GM12878 (cell line): ENCODE data around the gene TECR. TPM values are rescaled to one million over a fixed set of nuclear protein-coding genes. Genes with fewer than 3 reads are reported as not detected.
A peak's percentile ranks its signal among the peaks of the same experiment; 100 is the strongest.

Experiments used
- ATAC-seq: fragments of 200-7000 bp; cut with Tn5 transposase; 3 replicates; pipeline ENCODE4 v1.9.1; 2020; ENCODE audit warnings: mild to moderate bottlenecking, moderate library complexity
- BruUV-seq: library from RNA; stranded (reverse); fragments of 400-500 nt; replicated peaks from 2 replicates; lab custom pipeline; 2021; lab: Mats Ljungman, UMichigan
- CTCF ChIA-PET: fragments of 300-600 bp; sonication (Branson Sonifier 250); formaldehyde crosslinking; extraction: SDS; loops from one replicate; lab custom pipeline; 2021; ENCODE audit warnings: inconsistent platforms; lab: Yijun Ruan, JAX
- POLR2A ChIA-PET: fragments of 350-600 bp; formaldehyde crosslinking; extraction: SDS; loops from one replicate; lab custom pipeline; 2021; ENCODE audit warnings: inconsistent platforms; lab: Charles Lee
- RAD21 ChIA-PET: fragments of 300-600 bp; sonication (Branson Sonifier 250); formaldehyde crosslinking; loops from one replicate; lab custom pipeline; 2023; ENCODE audit warnings: antibody characterized with exemption; ENCODE audit not compliant: unreplicated experiment; lab: Charles Lee
- SMC1A ChIA-PET: fragments of 300-600 bp; sonication (Branson Sonifier 250); formaldehyde crosslinking; loops from one replicate; lab custom pipeline; 2023; ENCODE audit not compliant: unreplicated experiment, uncharacterized antibody; lab: Charles Lee
- DNase-seq: peaks from one replicate; pipeline ENCODE4 v3.0.0-alpha.2; 2011; ENCODE audit warnings: low read depth, low spot score
- FAIRE-seq: peaks from 3 replicates; lab custom pipeline; 2011; peaks lifted over from hg19 to GRCh38; lab: Jason Lieb, UNC
- H2AFZ ChIP-seq: 2 replicates; pipeline ENCODE4 v1.6.0; 2011; ENCODE audit warnings: low read depth, low read length, control low read depth; ENCODE audit not compliant: control insufficient read depth
- H3K27ac ChIP-seq: 2 replicates; pipeline ENCODE4 v1.5.1; 2011; ENCODE audit warnings: control low read depth; ENCODE audit not compliant: control insufficient read depth, insufficient read depth
- H3K27me3 ChIP-seq, 2 experiments: replicated peaks in 1 of 2; 2 replicates each; pipeline versions ENCODE4 v1.6.0 to v1.6.1; 2011; ENCODE audit warnings: low read length in 1 of 2; ENCODE audit not compliant: control insufficient read depth in 2 of 2, insufficient read depth in 2 of 2
- H3K36me3 ChIP-seq, 2 experiments: 2 replicates each; pipeline ENCODE4 v1.5.1; 2011; ENCODE audit warnings: low read length in 1 of 2; ENCODE audit not compliant: control insufficient read depth in 2 of 2, insufficient read depth in 2 of 2
- H3K4me1 ChIP-seq: 2 replicates; pipeline ENCODE4 v1.6.1; 2011; ENCODE audit warnings: mild to moderate bottlenecking, low read length, moderate library complexity, mixed read lengths; ENCODE audit not compliant: control insufficient read depth, insufficient read depth
- H3K4me2 ChIP-seq: 2 replicates; pipeline ENCODE4 v1.6.0; 2011; ENCODE audit warnings: control low read depth; ENCODE audit not compliant: control insufficient read depth, insufficient read depth
- H3K4me3 ChIP-seq: fragments of 200-600 bp; sonication (generic); 2 replicates; pipeline ENCODE4 v1.5.1; 2016
- H3K79me2 ChIP-seq: 2 replicates; pipeline ENCODE4 v1.6.0; 2011; ENCODE audit warnings: low read length; ENCODE audit not compliant: control insufficient read depth, insufficient read depth
- H3K9ac ChIP-seq: 2 replicates; pipeline ENCODE4 v1.8.0; 2011; ENCODE audit warnings: low read length, control low read depth, mixed read lengths; ENCODE audit not compliant: control insufficient read depth, insufficient read depth
- H3K9me3 ChIP-seq: replicated peaks from 3 replicates; pipeline ENCODE4 v1.5.1; 2011; ENCODE audit warnings: mild to moderate bottlenecking, low read length; ENCODE audit not compliant: control insufficient read depth, insufficient read depth
- H4K20me1 ChIP-seq: 2 replicates; pipeline ENCODE4 v1.6.0; 2011; ENCODE audit not compliant: control insufficient read depth, insufficient read depth
- BACH1 ChIP-seq: fragments of 450-650 bp; IDR thresholded peaks from 2 replicates; pipeline ENCODE4 v1.6.1; 2017; ENCODE audit warnings: mild to moderate bottlenecking, borderline replicate concordance
- CTCF ChIP-seq, 3 experiments: IDR thresholded peaks in 2 of 3; conservative IDR thresholded peaks in 1 of 3; 2 replicates each; pipeline ENCODE4 v1.5.1; 2011; ENCODE audit warnings: low read depth in 3 of 3, low read length in 3 of 3, mild to moderate bottlenecking in 3 of 3, control low read depth in 2 of 3, moderate library complexity in 2 of 3, inconsistent platforms in 1 of 3, mixed read lengths in 1 of 3; ENCODE audit not compliant: control insufficient read depth in 2 of 3, insufficient read depth in 1 of 3; ENCODE audit errors: extremely low read depth in 1 of 3
- DPF2 ChIP-seq: fragments of 450-650 bp; IDR thresholded peaks from 2 replicates; pipeline ENCODE4 v1.6.1; 2017; ENCODE audit warnings: mild to moderate bottlenecking
- HDGF ChIP-seq: fragments of 450-650 bp; IDR thresholded peaks from 2 replicates; pipeline ENCODE4 v1.6.1; 2016; ENCODE audit warnings: antibody characterized with exemption
- IKZF1 ChIP-seq: fragments of 450-650 bp; conservative IDR thresholded peaks from 2 replicates; pipeline ENCODE4 v1.6.1; 2017; ENCODE audit warnings: antibody characterized with exemption, mild to moderate bottlenecking
- IRF3 ChIP-seq: fragments of 450-650 bp; IDR thresholded peaks from 2 replicates; pipeline ENCODE4 v1.6.1; 2014; ENCODE audit warnings: mild to moderate bottlenecking
- NR2F1 ChIP-seq: fragments of 450-650 bp; conservative IDR thresholded peaks from 2 replicates; pipeline ENCODE4 v1.6.1; 2017; ENCODE audit warnings: mild to moderate bottlenecking
- PAX5 ChIP-seq: IDR thresholded peaks from 2 replicates; pipeline ENCODE4 v1.6.1; 2011; ENCODE audit warnings: low read depth, low read length, borderline replicate concordance
- POLR2AphosphoS2 ChIP-seq: IDR thresholded peaks from 2 replicates; pipeline ENCODE4 v1.6.1; 2011; ENCODE audit warnings: low read depth, mild to moderate bottlenecking, low read length, improper control_type of control experiment, moderate library complexity
- RAD21 ChIP-seq: IDR thresholded peaks from 2 replicates; pipeline ENCODE4 v1.6.1; 2011; ENCODE audit warnings: mild to moderate bottlenecking, low read depth, low read length, moderate library complexity; ENCODE audit not compliant: insufficient read depth
- SMC3 ChIP-seq: IDR thresholded peaks from 2 replicates; pipeline ENCODE4 v1.6.1; 2011; ENCODE audit warnings: low read length, improper control_type of control experiment, borderline replicate concordance
- TAF1 ChIP-seq: IDR thresholded peaks from 2 replicates; pipeline ENCODE4 v1.6.1; 2011; ENCODE audit warnings: mild to moderate bottlenecking, low read depth, low read length, borderline replicate concordance
- USF1 ChIP-seq: IDR thresholded peaks from 2 replicates; pipeline ENCODE4 v1.6.1; 2011; ENCODE audit warnings: borderline replicate concordance, low read depth, mild to moderate bottlenecking, moderate library complexity, mixed read lengths, low read length; ENCODE audit not compliant: insufficient read depth; ENCODE audit errors: extremely low read length
- YY1 ChIP-seq: IDR thresholded peaks from 2 replicates; pipeline ENCODE4 v1.6.1; 2011; ENCODE audit warnings: low read depth, mild to moderate bottlenecking, low read length
- ZNF24 ChIP-seq: fragments of 450-650 bp; IDR thresholded peaks from 2 replicates; pipeline ENCODE4 v1.6.1; 2017; ENCODE audit warnings: antibody characterized with exemption, mild to moderate bottlenecking
- WGBS: methylation state at CpG from one replicate; pipeline ENCODE4 v1.1.6; 2016; ENCODE audit warnings: low lambda C conversion rate; ENCODE audit not compliant: insufficient replicate concordance, insufficient coverage; ENCODE audit errors: missing lambda C conversion rate; 5-methylcytosine and 5-hydroxymethylcytosine counted together
- in situ Hi-C: fragments of 300-500 bp; cut with MboI; formaldehyde crosslinking; loops from 9 replicates; pipeline ENCODE4 v1.14.3; 2018; ENCODE audit warnings: mixed read lengths
- intact Hi-C: fragments of 100-400 bp; cut with micrococcal nuclease; formaldehyde crosslinking; loops from one replicate; pipeline ENCODE4 v1.14.2; 2022; ENCODE audit not compliant: unreplicated experiment
- polyA plus RNA-seq, 11 experiments: library from polyadenylated mRNA; depleted of rRNA in 4 of 11; unstranded in 6 of 11; stranded (reverse) in 5 of 11; fragments of >200 nt; fragmentation: Nextera tagmentation in 4 of 11; fragmentation: Illumina TruSeq in 1 of 11; extraction: Ambion mirVana in 4 of 11; extraction: Trizol in 1 of 11; gene quantifications; 1 replicate in 1 of 11; 2 replicates in 10 of 11; pipeline versions ENCODE4 v1.2.1 to v1.2.3, GENCODE V29; 2011 to 2016; ENCODE audit warnings: inconsistent platforms in 2 of 11, missing spikeins in 2 of 11, low read depth in 1 of 11
- total RNA-seq, 4 experiments: library from RNA; depleted of rRNA in 3 of 4; stranded (reverse); fragments of >200 nt in 3 of 4; fragmentation: Illumina TruSeq in 1 of 4; extraction: Trizol in 1 of 4; gene quantifications; 2 replicates each; pipeline versions ENCODE4 v1.2.1 to v1.2.3, GENCODE V29; 2013 to 2021
- TF ChIP-seq, protein P1 (sequence below): fragments of 150-350 bp; IDR thresholded peaks from 2 replicates; pipeline ENCODE4 v1.6.1; 2014; ENCODE audit warnings: mild to moderate bottlenecking, low read depth, low read length

Gene TECR
- total and polyA plus RNA-seq, 10 of the 15 experiments (the other 5 are each of a cell fraction or from before 2014, with no cell fraction given): 9.6 to 157 (median 64.2) TPM

- ChIA-PET CTCF (interaction anchor here (0.7 to 5.1 kb wide), 29 partner anchors 8 to 600 kb away, joined by 3 to 42 read pairs (median 6); partner anchors contain the start of genes ASF1B, DDX39A, GIPC1 and PKN1), SMC1A (interaction anchor here (0.7 to 2.3 kb wide), 3 partner anchors 9 to 116 kb away, joined by 3 to 10 read pairs (median 6); no protein-coding TSS in a partner anchor), POLR2A (interaction anchor here (1.1 kb wide), 1 partner anchor 124 kb away, joined by 3 read pairs; no protein-coding TSS in a partner anchor), RAD21 (interaction anchor here (0.6 to 2.2 kb wide), 4 partner anchors 40 to 343 kb away, joined by 3 to 7 read pairs (median 4); partner anchors contain the start of gene ASF1B)
- no peak overlapping the region for H3K4me3 ChIP-seq
- peak; percentile 86 to 96 (median 86) for TF ChIP-seq CTCF (IDR thresholded peaks at IDR 0.05 in 2 of 3, conservative IDR thresholded peaks at IDR 0.05 in 1 of 3; ENCODE audit: control insufficient read depth in 2 of 3, extremely low read depth in 1 of 3, insufficient read depth in 1 of 3, low read depth in 3 of 3, low read length in 3 of 3)
- TF ChIP-seq USF1: no peak
- TF ChIP-seq NR2F1: no peak
- 0 out of 2 replicates have a peak, but pooled peaks have one; percentile 23 for TF ChIP-seq IKZF1
- peak; percentile 57 for TF ChIP-seq SMC3
- peak; percentile 50; the same call in 1 of the 2 replicates for TF ChIP-seq YY1
- TF ChIP-seq PAX5: no peak
- 0 out of 2 replicates have a peak, but pooled peaks have one; percentile 29 for TF ChIP-seq BACH1
- no peak for TF ChIP-seq TAF1
- TF ChIP-seq, protein P1, sequence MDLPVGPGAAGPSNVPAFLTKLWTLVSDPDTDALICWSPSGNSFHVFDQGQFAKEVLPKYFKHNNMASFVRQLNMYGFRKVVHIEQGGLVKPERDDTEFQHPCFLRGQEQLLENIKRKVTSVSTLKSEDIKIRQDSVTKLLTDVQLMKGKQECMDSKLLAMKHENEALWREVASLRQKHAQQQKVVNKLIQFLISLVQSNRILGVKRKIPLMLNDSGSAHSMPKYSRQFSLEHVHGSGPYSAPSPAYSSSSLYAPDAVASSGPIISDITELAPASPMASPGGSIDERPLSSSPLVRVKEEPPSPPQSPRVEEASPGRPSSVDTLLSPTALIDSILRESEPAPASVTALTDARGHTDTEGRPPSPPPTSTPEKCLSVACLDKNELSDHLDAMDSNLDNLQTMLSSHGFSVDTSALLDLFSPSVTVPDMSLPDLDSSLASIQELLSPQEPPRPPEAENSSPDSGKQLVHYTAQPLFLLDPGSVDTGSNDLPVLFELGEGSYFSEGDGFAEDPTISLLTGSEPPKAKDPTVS: no peak
- peak; percentile 57; the same call in 1 of the 2 replicates for TF ChIP-seq HDGF
- TF ChIP-seq POLR2AphosphoS2: no peak
- TF ChIP-seq ZNF24: no peak
- TF ChIP-seq RAD21: peak; percentile 53
- peak; percentile 65; the same call in 1 of the 2 replicates for TF ChIP-seq DPF2
- no peak for TF ChIP-seq IRF3
- in situ Hi-C loops: no loop called here
- H3K27ac ChIP-seq: no peak overlapping the region
- H3K27me3 ChIP-seq: no peaks in the 10 kb centered on the region
- no peaks in the 10 kb centered on the region; a peak in 1 of 4 replicates for H3K36me3 ChIP-seq
- DNase-seq: no peak
- H4K20me1 ChIP-seq: no peaks in the 10 kb centered on the region; the same call in 1 of the 2 replicates
- intact Hi-C loops: loop anchor here (2.0 to 10.0 kb wide), 4 partner anchors 47 to 343 kb away; partner anchors contain the start of genes ADGRL1, ASF1B and PKN1
- ATAC-seq: peak; percentile 92
- no peak overlapping the region for H3K9ac ChIP-seq
- no peak overlapping the region for H2AFZ ChIP-seq
- BruUV-seq: no TSS peak
- no peak overlapping the region; the same call in 1 of the 2 replicates for H3K4me2 ChIP-seq
- no peaks in the 10 kb centered on the region for H3K79me2 ChIP-seq
- FAIRE-seq: peak; percentile 59
- H3K4me1 ChIP-seq: no peaks in the 10 kb centered on the region; the same call in 1 of the 2 replicates
- WGBS: 25% methylated on average over 43 of the region's 43 CpGs
- no peaks in the 10 kb centered on the region for H3K9me3 ChIP-seq
Observed at GRCh38 chr19:14479975-14480699, 49.3 kb upstream of the TECR start.
